Measurements from ENCODE around the gene FLOT1. TPM values are rescaled to one million over a fixed set of nuclear protein-coding genes. Genes with fewer than 3 reads are reported as not detected.

The FLOT1 gene
- total and polyA plus RNA-seq, 9 of the 15 experiments (the other 6 are each of a cell fraction or from before 2014, with no cell fraction given): 11.7 to 149 (median 118) TPM

GRCh38 chr6:30752157-30752927 is 9.9 kb upstream of the FLOT1 start:
- FAIRE-seq (no peak), DNase-seq (ENCODE audit: extremely low read depth in 1 of 4, low spot score in 3 of 4) (peak in 1 of 4 experiments; percentile 43), ATAC-seq (peak; percentile 74)
- peak overlapping the region; percentile 63 for H2AFZ ChIP-seq (ENCODE audit: low read depth, low read length)
- H3K4me3 ChIP-seq: no peak overlapping the region
- H3K9ac ChIP-seq (ENCODE audit: insufficient read depth in 1 of 2, low read depth in 2 of 2, low read length in 2 of 2): peak overlapping the region in 1 of 2 experiments; percentile 76; a peak in 2 of 4 replicates
- peak overlapping the region; percentile 14; the same call in 1 of the 3 replicates for H3K27ac ChIP-seq (ENCODE audit: extremely low read depth, low read depth, low read length)
- H3K4me2 ChIP-seq (ENCODE audit: insufficient read depth, low read length): no peak overlapping the region
- no peaks in the 10 kb centered on the region for H3K79me2 ChIP-seq (ENCODE audit: control insufficient read depth, insufficient read depth, low read length)
- ChIA-PET CTCF (ENCODE audit: low intra/inter-chr PET ratio) (no interaction called here), POLR2A (interaction anchor here (0.6 to 1.8 kb wide), 10 partner anchors 8 to 200 kb away, joined by 3 to 10 read pairs (median 3); partner anchors contain the start of gene IER3)
- no peaks in the 10 kb centered on the region for H3K9me3 ChIP-seq (replicated peaks; ENCODE audit: control insufficient read depth, insufficient read depth, low read depth, low read length)
- intact Hi-C loops (cut with micrococcal nuclease): no loop called here
- no peaks in the 10 kb centered on the region for H3K36me3 ChIP-seq (ENCODE audit: control insufficient read depth, insufficient read depth, low read length)
- WGBS (ENCODE audit: insufficient coverage, low coverage, missing lambda C conversion rate): 45% methylated on average over 12 of the region's 12 CpGs
- H4K20me1 ChIP-seq (replicated peaks; ENCODE audit: control insufficient read depth, insufficient read depth, low read length): no peaks in the 10 kb centered on the region
- H3K4me1 ChIP-seq (replicated peaks in 1 of 2; ENCODE audit: control insufficient read depth in 2 of 2, insufficient read depth in 2 of 2, low read length in 2 of 2): peaks cover 12 to 26% of the 10 kb centered on the region in 2 experiments
- BruUV-seq (replicated peaks): no TSS peak
- no peaks in the 10 kb centered on the region for H3K27me3 ChIP-seq (ENCODE audit: control insufficient read depth in 2 of 2, insufficient read depth in 2 of 2, low read length in 2 of 2)
- no peaks in the 10 kb centered on the region for H3K9me1 ChIP-seq (ENCODE audit: control insufficient read depth, insufficient read depth, low read length)
- in situ Hi-C loops (cut with MboI): no loop called here
- TF ChIP-seq, protein P1, sequence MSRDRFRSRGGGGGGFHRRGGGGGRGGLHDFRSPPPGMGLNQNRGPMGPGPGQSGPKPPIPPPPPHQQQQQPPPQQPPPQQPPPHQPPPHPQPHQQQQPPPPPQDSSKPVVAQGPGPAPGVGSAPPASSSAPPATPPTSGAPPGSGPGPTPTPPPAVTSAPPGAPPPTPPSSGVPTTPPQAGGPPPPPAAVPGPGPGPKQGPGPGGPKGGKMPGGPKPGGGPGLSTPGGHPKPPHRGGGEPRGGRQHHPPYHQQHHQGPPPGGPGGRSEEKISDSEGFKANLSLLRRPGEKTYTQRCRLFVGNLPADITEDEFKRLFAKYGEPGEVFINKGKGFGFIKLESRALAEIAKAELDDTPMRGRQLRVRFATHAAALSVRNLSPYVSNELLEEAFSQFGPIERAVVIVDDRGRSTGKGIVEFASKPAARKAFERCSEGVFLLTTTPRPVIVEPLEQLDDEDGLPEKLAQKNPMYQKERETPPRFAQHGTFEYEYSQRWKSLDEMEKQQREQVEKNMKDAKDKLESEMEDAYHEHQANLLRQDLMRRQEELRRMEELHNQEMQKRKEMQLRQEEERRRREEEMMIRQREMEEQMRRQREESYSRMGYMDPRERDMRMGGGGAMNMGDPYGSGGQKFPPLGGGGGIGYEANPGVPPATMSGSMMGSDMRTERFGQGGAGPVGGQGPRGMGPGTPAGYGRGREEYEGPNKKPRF (IDR thresholded peaks at IDR 0.05; ENCODE audit: low read depth, low read length): no peak
- TF ChIP-seq RBBP5 (IDR thresholded peaks at IDR 0.05; ENCODE audit: borderline replicate concordance, insufficient read depth, low read length, poor library complexity, severe bottlenecking) (peak; percentile 6), DDX20 (tag; IDR thresholded peaks at IDR 0.05; ENCODE audit: low read depth) (0 out of 2 replicates have a peak, but pooled peaks have one; percentile 17), MIER1 (IDR thresholded peaks at IDR 0.05; ENCODE audit: low read depth) (no peak), KLF6 (CRISPR knock-in tag; IDR thresholded peaks at IDR 0.05; ENCODE audit: borderline replicate concordance) (0 out of 2 replicates have a peak, but pooled peaks have one; percentile 38), ATF4 (CRISPR knock-in tag; IDR thresholded peaks at IDR 0.05) (no peak), ZNF707 (CRISPR knock-in tag; conservative IDR thresholded peaks at IDR 0.05) (no peak), ELF2 (CRISPR knock-in tag; IDR thresholded peaks at IDR 0.05) (no peak), ZNF197 (CRISPR knock-in tag; IDR thresholded peaks at IDR 0.05; ENCODE audit: low read depth) (0 out of 2 replicates have a peak, but pooled peaks have one; percentile 67), ZNF592 (IDR thresholded peaks at IDR 0.05) (peak; percentile 61; the same call in 1 of the 2 replicates), PHF20 (IDR thresholded peaks at IDR 0.05; ENCODE audit: partially characterized antibody) (no peak)
